Testis (tissue), 2 donors: ENCODE measurements around the gene TMEM151B.

Experiments
- POLR2A ChIP-seq: fragments of 450-650 bp; IDR thresholded peaks from one replicate; pipeline ENCODE4 v1.6.1; 2017; ENCODE audit warnings: antibody characterized with exemption, mild to moderate bottlenecking, moderate library complexity
- TF ChIP-seq, protein P1 (sequence below), 3 experiments: fragments of 450-650 bp in 2 of 3; fragments of 200-600 bp in 1 of 3; sonication (generic) in 1 of 3; IDR thresholded peaks; one replicate each; pipeline ENCODE4 v1.5.1; 2016 to 2019; ENCODE audit warnings: antibody characterized with exemption in 3 of 3, mild to moderate bottlenecking in 2 of 3, moderate library complexity in 1 of 3

DNA sequence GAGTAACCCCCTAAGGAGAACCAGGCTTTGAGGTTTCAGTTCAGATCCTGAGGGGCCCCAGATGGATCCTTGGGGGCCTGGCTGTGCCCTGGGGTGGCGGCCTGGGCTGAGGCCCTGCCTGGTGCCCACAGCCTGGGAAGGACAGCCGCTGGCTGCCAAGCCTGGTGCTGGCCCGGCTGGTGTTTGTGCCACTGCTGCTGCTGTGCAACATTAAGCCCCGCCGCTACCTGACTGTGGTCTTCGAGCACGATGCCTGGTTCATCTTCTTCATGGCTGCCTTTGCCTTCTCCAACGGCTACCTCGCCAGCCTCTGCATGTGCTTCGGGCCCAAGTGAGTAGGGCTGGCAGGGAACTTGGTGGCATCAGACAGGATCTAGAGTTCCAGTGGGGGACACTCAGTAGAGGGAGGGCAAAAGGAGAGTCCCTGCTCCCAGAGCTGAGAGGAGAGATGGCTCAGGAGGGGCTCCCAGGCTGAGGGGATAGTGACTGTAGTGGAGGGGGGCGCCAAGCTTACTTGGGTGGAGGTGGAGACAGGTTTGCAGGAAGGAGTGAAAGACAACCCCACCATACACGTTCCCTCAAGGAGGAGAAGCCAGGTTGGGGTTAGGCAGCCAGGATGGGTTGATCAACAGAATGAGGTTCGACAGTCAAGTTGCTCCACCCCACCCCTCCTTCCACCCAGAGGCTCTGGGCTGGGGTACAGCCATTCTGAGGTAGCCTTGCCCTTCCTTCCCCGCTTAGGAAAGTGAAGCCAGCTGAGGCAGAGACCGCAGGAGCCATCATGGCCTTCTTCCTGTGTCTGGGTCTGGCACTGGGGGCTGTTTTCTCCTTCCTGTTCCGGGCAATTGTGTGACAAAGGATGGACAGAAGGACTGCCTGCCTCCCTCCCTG is 37.3 kb upstream of the TMEM151B start:
- TF ChIP-seq, protein P1, sequence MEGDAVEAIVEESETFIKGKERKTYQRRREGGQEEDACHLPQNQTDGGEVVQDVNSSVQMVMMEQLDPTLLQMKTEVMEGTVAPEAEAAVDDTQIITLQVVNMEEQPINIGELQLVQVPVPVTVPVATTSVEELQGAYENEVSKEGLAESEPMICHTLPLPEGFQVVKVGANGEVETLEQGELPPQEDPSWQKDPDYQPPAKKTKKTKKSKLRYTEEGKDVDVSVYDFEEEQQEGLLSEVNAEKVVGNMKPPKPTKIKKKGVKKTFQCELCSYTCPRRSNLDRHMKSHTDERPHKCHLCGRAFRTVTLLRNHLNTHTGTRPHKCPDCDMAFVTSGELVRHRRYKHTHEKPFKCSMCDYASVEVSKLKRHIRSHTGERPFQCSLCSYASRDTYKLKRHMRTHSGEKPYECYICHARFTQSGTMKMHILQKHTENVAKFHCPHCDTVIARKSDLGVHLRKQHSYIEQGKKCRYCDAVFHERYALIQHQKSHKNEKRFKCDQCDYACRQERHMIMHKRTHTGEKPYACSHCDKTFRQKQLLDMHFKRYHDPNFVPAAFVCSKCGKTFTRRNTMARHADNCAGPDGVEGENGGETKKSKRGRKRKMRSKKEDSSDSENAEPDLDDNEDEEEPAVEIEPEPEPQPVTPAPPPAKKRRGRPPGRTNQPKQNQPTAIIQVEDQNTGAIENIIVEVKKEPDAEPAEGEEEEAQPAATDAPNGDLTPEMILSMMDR (IDR thresholded peaks at IDR 0.05): no peak
- TF ChIP-seq POLR2A: no peak
